Measurements from ENCODE around the gene SLC30A4. TPM values are rescaled to one million over a fixed set of nuclear protein-coding genes. Genes with fewer than 3 reads are reported as not detected.

SLC30A4 gene
- total and polyA plus RNA-seq, 2 experiments from 2014 or later: not detected

GRCh38 chr15:45489690-45490238, 32.8 kb downstream of the SLC30A4 start:
- Histone ChIP-seq H3F3A (replicated peaks; ENCODE audit: low read depth) (no peaks in the 10 kb centered on the region), H3K4me3 (no peak overlapping the region), H3K4me2 (no peak overlapping the region), H4K20me1 (replicated peaks; ENCODE audit: insufficient read depth) (peaks cover 3% of the 10 kb centered on the region; the same call in 1 of the 2 replicates), H3K27ac (ENCODE audit: low read depth) (no peak overlapping the region), H2AFZ (no peak overlapping the region), H3K4me1 (ENCODE audit: insufficient read depth) (no peaks in the 10 kb centered on the region), H3K27me3 (ENCODE audit: insufficient read depth) (peaks cover 35% of the 10 kb centered on the region), H3K36me3 (ENCODE audit: insufficient read depth) (no peaks in the 10 kb centered on the region), H3K79me2 (replicated peaks; ENCODE audit: insufficient read depth) (no peaks in the 10 kb centered on the region), H3K9me2 (ENCODE audit: insufficient read depth) (no peaks in the 10 kb centered on the region)
- no peaks in the 10 kb centered on the region for H3K36me3 Mint-ChIP-seq (ENCODE audit: low read depth)
- no peaks in the 10 kb centered on the region for H3K9me3 Mint-ChIP-seq
- H3K4me1 Mint-ChIP-seq: no peaks in the 10 kb centered on the region
- H3K27me3 Mint-ChIP-seq (ENCODE audit: insufficient read depth, low read depth, poor library complexity): peaks cover 1% of the 10 kb centered on the region
- DNase-seq (ENCODE audit: low spot score) (no peak), ATAC-seq (no peak)
- H3K27ac Mint-ChIP-seq: no peak overlapping the region
- no peak overlapping the region for H3K4me3 Mint-ChIP-seq
- TF ChIP-seq NANOG (IDR thresholded peaks at IDR 0.05; ENCODE audit: borderline replicate concordance) (no peak), EZH2 (IDR thresholded peaks at IDR 0.05; ENCODE audit: low read depth, unreplicated experiment) (no peak), CREB1 (CRISPR knock-in tag; IDR thresholded peaks at IDR 0.05; ENCODE audit: low read depth) (no peak), EZH2phosphoT487 (IDR thresholded peaks at IDR 0.05; ENCODE audit: unreplicated experiment) (no peak), JUNB (IDR thresholded peaks at IDR 0.05; ENCODE audit: unreplicated experiment) (no peak), ZNF462 (CRISPR knock-in tag; IDR thresholded peaks at IDR 0.05) (no peak), ZNF331 (CRISPR knock-in tag; IDR thresholded peaks at IDR 0.05; ENCODE audit: low read depth) (no peak), ZNF114 (CRISPR knock-in tag; IDR thresholded peaks at IDR 0.05) (no peak), STAT1 (IDR thresholded peaks at IDR 0.05; ENCODE audit: unreplicated experiment) (no peak), POLR2AphosphoS5 (IDR thresholded peaks at IDR 0.05; ENCODE audit: low read depth) (no peak)
- TF ChIP-seq, protein P1, sequence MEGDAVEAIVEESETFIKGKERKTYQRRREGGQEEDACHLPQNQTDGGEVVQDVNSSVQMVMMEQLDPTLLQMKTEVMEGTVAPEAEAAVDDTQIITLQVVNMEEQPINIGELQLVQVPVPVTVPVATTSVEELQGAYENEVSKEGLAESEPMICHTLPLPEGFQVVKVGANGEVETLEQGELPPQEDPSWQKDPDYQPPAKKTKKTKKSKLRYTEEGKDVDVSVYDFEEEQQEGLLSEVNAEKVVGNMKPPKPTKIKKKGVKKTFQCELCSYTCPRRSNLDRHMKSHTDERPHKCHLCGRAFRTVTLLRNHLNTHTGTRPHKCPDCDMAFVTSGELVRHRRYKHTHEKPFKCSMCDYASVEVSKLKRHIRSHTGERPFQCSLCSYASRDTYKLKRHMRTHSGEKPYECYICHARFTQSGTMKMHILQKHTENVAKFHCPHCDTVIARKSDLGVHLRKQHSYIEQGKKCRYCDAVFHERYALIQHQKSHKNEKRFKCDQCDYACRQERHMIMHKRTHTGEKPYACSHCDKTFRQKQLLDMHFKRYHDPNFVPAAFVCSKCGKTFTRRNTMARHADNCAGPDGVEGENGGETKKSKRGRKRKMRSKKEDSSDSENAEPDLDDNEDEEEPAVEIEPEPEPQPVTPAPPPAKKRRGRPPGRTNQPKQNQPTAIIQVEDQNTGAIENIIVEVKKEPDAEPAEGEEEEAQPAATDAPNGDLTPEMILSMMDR (conservative IDR thresholded peaks at IDR 0.05; ENCODE audit: low read depth in 2 of 2): no peak
- TF ChIP-seq, protein P2, sequence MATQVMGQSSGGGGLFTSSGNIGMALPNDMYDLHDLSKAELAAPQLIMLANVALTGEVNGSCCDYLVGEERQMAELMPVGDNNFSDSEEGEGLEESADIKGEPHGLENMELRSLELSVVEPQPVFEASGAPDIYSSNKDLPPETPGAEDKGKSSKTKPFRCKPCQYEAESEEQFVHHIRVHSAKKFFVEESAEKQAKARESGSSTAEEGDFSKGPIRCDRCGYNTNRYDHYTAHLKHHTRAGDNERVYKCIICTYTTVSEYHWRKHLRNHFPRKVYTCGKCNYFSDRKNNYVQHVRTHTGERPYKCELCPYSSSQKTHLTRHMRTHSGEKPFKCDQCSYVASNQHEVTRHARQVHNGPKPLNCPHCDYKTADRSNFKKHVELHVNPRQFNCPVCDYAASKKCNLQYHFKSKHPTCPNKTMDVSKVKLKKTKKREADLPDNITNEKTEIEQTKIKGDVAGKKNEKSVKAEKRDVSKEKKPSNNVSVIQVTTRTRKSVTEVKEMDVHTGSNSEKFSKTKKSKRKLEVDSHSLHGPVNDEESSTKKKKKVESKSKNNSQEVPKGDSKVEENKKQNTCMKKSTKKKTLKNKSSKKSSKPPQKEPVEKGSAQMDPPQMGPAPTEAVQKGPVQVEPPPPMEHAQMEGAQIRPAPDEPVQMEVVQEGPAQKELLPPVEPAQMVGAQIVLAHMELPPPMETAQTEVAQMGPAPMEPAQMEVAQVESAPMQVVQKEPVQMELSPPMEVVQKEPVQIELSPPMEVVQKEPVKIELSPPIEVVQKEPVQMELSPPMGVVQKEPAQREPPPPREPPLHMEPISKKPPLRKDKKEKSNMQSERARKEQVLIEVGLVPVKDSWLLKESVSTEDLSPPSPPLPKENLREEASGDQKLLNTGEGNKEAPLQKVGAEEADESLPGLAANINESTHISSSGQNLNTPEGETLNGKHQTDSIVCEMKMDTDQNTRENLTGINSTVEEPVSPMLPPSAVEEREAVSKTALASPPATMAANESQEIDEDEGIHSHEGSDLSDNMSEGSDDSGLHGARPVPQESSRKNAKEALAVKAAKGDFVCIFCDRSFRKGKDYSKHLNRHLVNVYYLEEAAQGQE (IDR thresholded peaks at IDR 0.05; ENCODE audit: unreplicated experiment): no peak
- TF ChIP-seq, protein P3, sequence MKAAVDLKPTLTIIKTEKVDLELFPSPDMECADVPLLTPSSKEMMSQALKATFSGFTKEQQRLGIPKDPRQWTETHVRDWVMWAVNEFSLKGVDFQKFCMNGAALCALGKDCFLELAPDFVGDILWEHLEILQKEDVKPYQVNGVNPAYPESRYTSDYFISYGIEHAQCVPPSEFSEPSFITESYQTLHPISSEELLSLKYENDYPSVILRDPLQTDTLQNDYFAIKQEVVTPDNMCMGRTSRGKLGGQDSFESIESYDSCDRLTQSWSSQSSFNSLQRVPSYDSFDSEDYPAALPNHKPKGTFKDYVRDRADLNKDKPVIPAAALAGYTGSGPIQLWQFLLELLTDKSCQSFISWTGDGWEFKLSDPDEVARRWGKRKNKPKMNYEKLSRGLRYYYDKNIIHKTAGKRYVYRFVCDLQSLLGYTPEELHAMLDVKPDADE (IDR thresholded peaks at IDR 0.05): no peak

Data from GM23338 (cell line).